ENCODE data around the gene KCNH1.

The KCNH1 gene

GRCh38 chr1:210647406-210648333 lies 486.3 kb downstream of the KCNH1 start:
- DNase-seq (ENCODE audit: low read depth in 2 of 2) = peak; percentile 57 to 62

GRCh38 chr1:210646258-210646616 lies 487.7 kb downstream of the KCNH1 start:
- no peak for DNase-seq (ENCODE audit: low read depth in 2 of 2)

- no peak for DNase-seq (ENCODE audit: low read depth in 2 of 2)
Observed at GRCh38 chr1:210645582-210646257, 488.2 kb downstream of the KCNH1 start.

DNA sequence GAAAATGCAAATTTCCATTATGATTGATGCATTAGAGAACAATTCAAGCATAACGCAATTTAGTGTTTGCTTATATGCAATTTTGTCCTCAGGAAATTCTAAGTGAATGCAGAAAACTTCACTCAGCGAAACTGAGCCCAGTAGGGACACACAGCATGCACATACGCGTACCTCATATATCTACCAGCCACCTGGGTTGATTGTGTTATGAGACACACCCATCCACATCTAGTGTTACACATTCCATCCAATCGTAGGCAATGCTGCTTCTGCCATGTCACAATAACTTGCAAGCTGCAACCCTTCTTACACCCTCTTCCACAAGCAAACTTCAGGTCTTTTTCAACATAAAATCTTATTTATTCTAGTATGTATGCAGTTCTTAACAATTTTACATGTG lies 492.4 kb downstream of the KCNH1 start:
- no peak for DNase-seq (ENCODE audit: low read depth in 2 of 2)

DNA sequence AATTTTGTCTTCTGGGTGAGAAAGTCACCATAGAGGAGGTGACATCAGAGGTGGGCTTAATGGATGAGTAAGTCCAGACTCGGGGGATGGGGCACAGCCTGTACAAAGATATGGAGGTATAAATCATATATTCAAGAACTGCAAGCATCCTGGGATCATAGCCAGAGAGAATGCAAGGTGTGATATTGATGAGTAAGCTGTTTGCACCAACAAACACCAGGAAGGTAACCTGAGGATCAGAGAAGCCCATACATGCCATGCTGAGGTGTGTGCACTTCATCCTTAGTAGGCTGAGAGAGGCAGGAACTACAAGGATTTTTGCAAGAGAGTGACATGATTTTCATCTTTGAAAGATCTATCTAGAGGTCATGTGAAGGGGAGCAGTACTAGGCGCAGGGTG lies 498.8 kb downstream of the KCNH1 start:
- no peak for DNase-seq (ENCODE audit: low read depth in 2 of 2)

DNA sequence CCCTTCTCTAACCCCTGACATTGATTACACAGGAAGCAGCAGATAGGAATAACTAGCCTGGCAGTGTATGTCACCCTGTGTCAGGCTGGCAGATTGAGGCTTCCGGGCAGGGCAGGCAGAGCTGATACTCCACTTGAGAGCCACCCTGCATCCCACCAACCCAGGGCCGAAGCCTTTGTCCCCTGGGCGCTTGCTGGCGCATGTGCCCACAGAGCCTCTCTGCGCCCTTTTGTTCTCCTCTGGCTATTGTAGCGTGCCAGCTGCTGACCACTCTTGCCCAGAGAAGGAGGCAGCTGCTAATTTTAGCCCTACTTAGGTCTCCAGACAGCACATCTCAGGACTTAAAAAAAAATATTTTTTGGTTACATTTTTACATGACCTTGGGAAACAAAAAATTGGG lies 500.3 kb downstream of the KCNH1 start:
- DNase-seq (ENCODE audit: low read depth in 2 of 2) = no peak

GRCh38 chr1:210633140-210633539 lies 500.8 kb downstream of the KCNH1 start:
- DNase-seq (ENCODE audit: low read depth in 2 of 2) = no peak

GRCh38 chr1:210631399-210631798 lies 502.5 kb downstream of the KCNH1 start:
- DNase-seq (ENCODE audit: low read depth in 2 of 2) = no peak

DNA sequence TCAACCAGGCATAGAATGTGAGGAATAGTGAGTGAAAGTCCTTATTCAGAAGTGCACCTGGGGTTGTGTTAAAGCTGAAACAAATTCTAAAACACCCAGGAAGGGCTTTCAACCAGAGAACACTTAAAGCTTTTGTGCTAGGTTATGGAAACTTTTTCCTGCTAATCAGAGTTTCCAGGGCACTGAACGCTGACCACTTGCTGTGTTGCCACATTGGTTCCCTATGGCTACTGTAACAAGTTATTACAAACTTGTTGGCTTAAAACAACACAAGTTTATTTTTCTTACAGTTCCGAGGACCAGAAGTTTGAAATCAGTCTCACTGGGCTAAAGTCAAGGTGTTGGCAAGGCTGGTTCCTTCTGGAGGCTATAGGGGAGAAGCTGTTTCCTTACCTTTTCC lies 504.7 kb downstream of the KCNH1 start:
- DNase-seq (ENCODE audit: low read depth in 2 of 2) = no peak

DNA sequence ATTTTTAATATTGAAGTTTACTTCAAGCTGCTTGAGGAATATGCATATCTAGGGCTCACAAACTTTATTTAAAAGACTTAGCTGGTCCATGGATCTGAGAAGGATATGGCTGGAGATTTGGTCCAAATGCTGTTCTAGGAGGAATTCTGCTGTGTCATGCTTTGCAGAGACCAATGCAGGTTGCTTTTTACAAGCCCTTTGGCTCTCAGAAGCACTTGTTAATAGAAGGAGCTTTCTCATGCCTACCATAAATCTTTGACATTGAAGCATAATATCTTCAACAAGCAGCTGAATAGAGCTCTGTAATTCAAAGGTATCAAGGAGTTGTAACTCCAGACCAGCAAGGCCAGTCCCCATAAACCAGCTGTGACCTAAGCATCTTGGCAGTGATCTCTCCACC lies 506.2 kb downstream of the KCNH1 start:
- DNase-seq (ENCODE audit: low read depth in 2 of 2) = no peak

Measured in fibroblast of skin of left biceps (primary cell).